Measurements from ENCODE around the gene KCTD16.

Gene KCTD16

DNA sequence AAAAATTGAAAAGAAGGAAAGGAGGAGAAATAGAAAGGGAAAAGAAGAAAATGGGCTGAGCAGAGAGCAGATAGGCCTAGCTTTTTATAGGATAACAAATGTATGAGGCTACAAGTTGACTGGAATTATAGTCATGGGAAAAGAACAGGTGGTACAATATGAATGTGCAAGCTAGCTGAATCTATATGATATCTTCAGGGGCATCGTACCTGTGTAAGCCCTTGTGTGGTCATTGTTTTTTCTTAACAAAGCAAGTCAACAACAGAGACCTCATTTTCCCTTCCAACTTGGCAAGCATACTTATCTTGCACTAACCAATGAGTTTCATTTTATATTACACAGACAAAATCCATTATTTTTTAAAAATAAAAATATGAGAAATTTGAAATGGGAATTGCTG is 259.2 kb downstream of the KCTD16 start:
- Histone ChIP-seq H3K36me3 (ENCODE audit: control insufficient read depth, insufficient read depth, low read length) (no peaks in the 10 kb centered on the region), H3K9me3 (ENCODE audit: control insufficient read depth, low read length) (no peaks in the 10 kb centered on the region), H3K4me3 (ENCODE audit: insufficient read depth, low read depth, low read length, poor library complexity, severe bottlenecking) (no peak overlapping the region), H3K27ac (ENCODE audit: insufficient read depth, low read length, poor library complexity, severe bottlenecking) (no peak overlapping the region), H3K4me1 (ENCODE audit: control insufficient read depth, insufficient read depth, low read length, poor library complexity, severe bottlenecking) (no peaks in the 10 kb centered on the region), H3K27me3 (replicated peaks; ENCODE audit: control insufficient read depth, insufficient read depth, low read length, poor library complexity, severe bottlenecking) (no peaks in the 10 kb centered on the region)
- DNase-seq: no peak

DNA sequence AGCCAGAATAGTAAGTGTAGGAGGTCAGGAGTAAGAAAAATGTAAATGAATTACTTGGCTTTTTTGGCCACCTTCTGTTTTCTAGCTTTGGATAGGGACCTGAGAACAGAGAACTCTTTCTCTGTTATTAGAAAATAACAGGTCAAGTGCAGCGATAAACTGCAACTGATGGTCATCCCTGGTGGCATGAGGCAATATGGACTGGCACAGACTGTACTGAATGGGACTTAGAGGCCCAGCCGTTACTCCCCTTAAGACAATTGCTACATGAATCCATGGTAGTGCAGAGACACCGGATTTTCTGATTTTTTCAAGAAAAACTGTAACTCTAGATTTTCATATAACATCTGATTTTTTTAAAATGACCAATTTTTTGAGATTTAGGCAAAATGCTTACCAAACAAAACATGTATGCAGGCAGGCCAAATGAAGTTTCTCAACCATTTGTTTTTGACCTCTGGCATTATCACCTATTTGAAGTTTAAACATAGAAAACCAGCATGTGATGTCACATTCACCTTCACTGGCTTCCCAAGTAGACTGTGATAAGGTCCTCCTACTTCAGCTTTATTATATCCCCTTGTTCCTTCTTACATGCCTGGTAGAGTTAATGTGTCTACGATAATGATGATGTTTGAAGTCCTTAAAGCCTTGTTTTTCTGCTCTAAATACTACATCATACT is 262.6 kb downstream of the KCTD16 start:
- Histone ChIP-seq H3K27ac (ENCODE audit: insufficient read depth, low read length, poor library complexity, severe bottlenecking) (no peak overlapping the region), H3K4me1 (ENCODE audit: control insufficient read depth, insufficient read depth, low read length, poor library complexity, severe bottlenecking) (no peaks in the 10 kb centered on the region), H3K36me3 (ENCODE audit: control insufficient read depth, insufficient read depth, low read length) (no peaks in the 10 kb centered on the region), H3K9me3 (ENCODE audit: control insufficient read depth, low read length) (no peaks in the 10 kb centered on the region), H3K4me3 (ENCODE audit: insufficient read depth, low read depth, low read length, poor library complexity, severe bottlenecking) (no peak overlapping the region), H3K27me3 (replicated peaks; ENCODE audit: control insufficient read depth, insufficient read depth, low read length, poor library complexity, severe bottlenecking) (no peaks in the 10 kb centered on the region)
- DNase-seq: no peak

DNA sequence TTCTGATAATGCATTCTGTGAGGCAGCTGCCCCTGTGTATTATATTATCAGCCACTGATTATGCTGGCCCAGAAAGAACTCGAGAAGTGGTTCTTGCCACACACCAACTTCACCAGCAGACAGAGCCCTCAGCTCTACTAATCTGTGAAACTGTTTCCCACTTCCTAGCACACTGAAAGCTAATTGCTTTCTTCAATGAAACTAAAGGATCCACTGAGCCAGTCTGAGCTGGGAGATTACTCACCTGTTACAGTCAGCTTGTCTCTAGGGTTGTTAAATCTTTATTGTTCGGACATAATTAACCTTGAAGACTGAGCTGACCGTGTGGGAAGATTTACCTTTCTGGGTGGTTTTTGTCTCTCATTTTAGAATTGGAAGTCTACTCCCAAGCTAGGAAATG is 263.2 kb downstream of the KCTD16 start:
- Histone ChIP-seq H3K4me3 (ENCODE audit: insufficient read depth, low read depth, low read length, poor library complexity, severe bottlenecking) (no peak overlapping the region), H3K36me3 (ENCODE audit: control insufficient read depth, insufficient read depth, low read length) (no peaks in the 10 kb centered on the region), H3K4me1 (ENCODE audit: control insufficient read depth, insufficient read depth, low read length, poor library complexity, severe bottlenecking) (no peaks in the 10 kb centered on the region), H3K9me3 (ENCODE audit: control insufficient read depth, low read length) (no peaks in the 10 kb centered on the region), H3K27me3 (replicated peaks; ENCODE audit: control insufficient read depth, insufficient read depth, low read length, poor library complexity, severe bottlenecking) (no peaks in the 10 kb centered on the region), H3K27ac (ENCODE audit: insufficient read depth, low read length, poor library complexity, severe bottlenecking) (no peak overlapping the region)
- DNase-seq: no peak

DNA sequence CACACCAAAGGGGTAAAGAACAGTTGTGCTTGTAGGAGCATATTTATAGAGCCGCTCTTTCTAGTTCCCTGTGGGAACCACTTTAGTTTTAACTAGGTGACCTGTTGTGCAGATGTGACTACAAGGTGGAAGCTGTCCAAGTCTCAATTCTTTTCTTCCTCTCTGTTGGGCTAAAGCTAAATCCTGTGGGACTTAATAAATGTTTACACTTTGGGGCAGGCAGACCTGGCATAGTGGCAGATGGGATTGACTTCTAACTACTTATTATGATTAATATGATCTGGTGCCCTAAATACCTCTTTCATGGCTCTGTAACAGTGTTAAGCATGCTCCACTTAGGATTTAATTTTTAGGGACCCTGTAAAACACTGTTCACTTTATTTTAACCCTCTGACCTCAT is 265.3 kb downstream of the KCTD16 start:
- DNase-seq: no peak

DNA sequence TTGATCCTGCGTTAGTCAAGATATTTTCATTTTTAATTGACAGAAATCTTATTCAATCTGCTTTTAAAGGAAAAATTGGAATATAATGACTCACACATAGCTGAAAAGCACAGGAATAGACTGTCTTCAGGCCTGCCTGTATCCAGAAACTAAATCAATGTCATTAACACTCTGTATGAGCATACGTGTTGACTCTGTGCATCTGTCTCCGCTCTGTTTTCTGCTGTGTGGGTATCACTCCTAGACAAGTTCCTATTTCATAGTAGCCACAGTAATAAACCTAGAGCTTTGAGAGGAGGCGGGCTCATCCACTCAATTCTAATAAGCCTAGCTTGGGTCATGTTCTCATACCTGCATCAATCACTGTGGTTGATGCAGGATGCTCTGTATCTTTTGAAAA is 267.6 kb downstream of the KCTD16 start:
- Histone ChIP-seq H3K4me3 (ENCODE audit: insufficient read depth, low read depth, low read length, poor library complexity, severe bottlenecking) (no peak overlapping the region), H3K36me3 (ENCODE audit: control insufficient read depth, insufficient read depth, low read length) (no peaks in the 10 kb centered on the region)
- no peak for DNase-seq

More for the DNA sequence above, 265.3 kb downstream of the KCTD16 start:
- no peak overlapping the region for H3K4me3 ChIP-seq (ENCODE audit: insufficient read depth, low read depth, low read length, poor library complexity, severe bottlenecking)
- no peaks in the 10 kb centered on the region for H3K4me1 ChIP-seq (ENCODE audit: control insufficient read depth, insufficient read depth, low read length, poor library complexity, severe bottlenecking)
- H3K27me3 ChIP-seq (replicated peaks; ENCODE audit: control insufficient read depth, insufficient read depth, low read length, poor library complexity, severe bottlenecking): no peaks in the 10 kb centered on the region
- no peaks in the 10 kb centered on the region for H3K9me3 ChIP-seq (ENCODE audit: control insufficient read depth, low read length)
- H3K27ac ChIP-seq (ENCODE audit: insufficient read depth, low read length, poor library complexity, severe bottlenecking): no peak overlapping the region
- no peaks in the 10 kb centered on the region for H3K36me3 ChIP-seq (ENCODE audit: control insufficient read depth, insufficient read depth, low read length)

DNA sequence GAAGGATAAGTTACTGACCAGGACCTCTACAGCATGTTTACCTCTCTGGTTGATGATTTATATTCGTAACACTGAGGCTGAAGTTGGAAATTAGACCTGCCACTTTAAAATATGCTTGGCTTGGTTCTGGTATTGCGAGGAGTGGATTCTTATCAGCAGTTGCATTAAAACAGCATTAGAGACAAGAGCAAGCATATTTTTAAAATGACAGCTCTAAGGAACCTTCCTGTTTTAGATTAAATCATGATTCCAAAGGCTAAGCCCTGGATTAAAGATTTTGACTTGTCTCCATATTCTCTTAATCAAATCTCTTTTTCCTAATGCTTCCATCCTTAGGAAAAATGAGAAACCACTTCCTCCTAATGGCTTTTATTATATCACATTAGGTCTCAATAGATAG is 277.8 kb downstream of the KCTD16 start:
- Histone ChIP-seq H3K27me3 (replicated peaks; ENCODE audit: control insufficient read depth, insufficient read depth, low read length, poor library complexity, severe bottlenecking) (no peaks in the 10 kb centered on the region), H3K36me3 (ENCODE audit: control insufficient read depth, insufficient read depth, low read length) (no peaks in the 10 kb centered on the region), H3K4me1 (ENCODE audit: control insufficient read depth, insufficient read depth, low read length, poor library complexity, severe bottlenecking) (no peaks in the 10 kb centered on the region), H3K4me3 (ENCODE audit: insufficient read depth, low read depth, low read length, poor library complexity, severe bottlenecking) (no peak overlapping the region), H3K9me3 (ENCODE audit: control insufficient read depth, low read length) (no peaks in the 10 kb centered on the region), H3K27ac (ENCODE audit: insufficient read depth, low read length, poor library complexity, severe bottlenecking) (no peak overlapping the region)
- no peak for DNase-seq

More for the DNA sequence above, 267.6 kb downstream of the KCTD16 start:
- Histone ChIP-seq H3K4me1 (ENCODE audit: control insufficient read depth, insufficient read depth, low read length, poor library complexity, severe bottlenecking) (no peaks in the 10 kb centered on the region), H3K27me3 (replicated peaks; ENCODE audit: control insufficient read depth, insufficient read depth, low read length, poor library complexity, severe bottlenecking) (no peaks in the 10 kb centered on the region), H3K9me3 (ENCODE audit: control insufficient read depth, low read length) (no peaks in the 10 kb centered on the region), H3K27ac (ENCODE audit: insufficient read depth, low read length, poor library complexity, severe bottlenecking) (no peak overlapping the region)

DNA sequence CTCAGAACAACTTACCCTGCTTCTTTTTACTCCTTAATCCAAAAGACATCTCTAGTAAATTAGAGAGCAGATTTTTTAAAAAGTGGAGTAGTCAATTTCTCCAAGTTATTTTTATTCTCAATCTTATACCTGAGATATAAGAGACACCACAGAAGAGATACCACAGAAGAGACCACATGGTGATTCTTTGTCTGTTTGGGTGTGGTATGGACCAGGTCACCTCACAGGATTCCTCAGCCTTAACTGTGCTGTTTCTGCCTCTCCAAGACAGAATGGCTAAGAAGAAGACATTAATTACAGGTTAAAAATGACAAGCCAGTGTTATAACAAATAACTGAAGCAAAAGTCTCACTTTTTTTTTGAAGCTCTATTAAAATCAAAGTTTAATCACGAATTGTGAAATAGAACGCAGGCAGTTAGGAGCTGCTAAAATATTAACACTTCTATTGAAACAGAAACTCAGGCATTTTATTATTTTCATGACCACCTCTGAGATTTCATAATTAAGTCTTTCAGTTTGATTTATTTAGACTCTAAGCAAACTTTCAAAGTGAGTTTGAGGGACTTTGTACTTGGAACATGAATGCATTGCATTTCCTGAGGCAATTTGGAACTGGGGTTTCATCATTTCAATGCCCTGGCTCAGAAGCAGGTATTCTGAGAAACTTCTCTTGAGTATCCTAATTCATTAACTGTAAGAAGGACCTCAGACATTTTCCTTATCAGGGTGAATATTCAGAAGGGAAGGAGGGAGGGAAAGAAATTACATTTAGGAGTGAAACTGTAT is 280.7 kb downstream of the KCTD16 start:
- DNase-seq: no peak
- Histone ChIP-seq H3K9me3 (ENCODE audit: control insufficient read depth, low read length) (no peaks in the 10 kb centered on the region), H3K27ac (ENCODE audit: insufficient read depth, low read length, poor library complexity, severe bottlenecking) (no peak overlapping the region), H3K27me3 (replicated peaks; ENCODE audit: control insufficient read depth, insufficient read depth, low read length, poor library complexity, severe bottlenecking) (no peaks in the 10 kb centered on the region), H3K4me1 (ENCODE audit: control insufficient read depth, insufficient read depth, low read length, poor library complexity, severe bottlenecking) (no peaks in the 10 kb centered on the region), H3K36me3 (ENCODE audit: control insufficient read depth, insufficient read depth, low read length) (no peaks in the 10 kb centered on the region), H3K4me3 (ENCODE audit: insufficient read depth, low read depth, low read length, poor library complexity, severe bottlenecking) (no peak overlapping the region)

DNA sequence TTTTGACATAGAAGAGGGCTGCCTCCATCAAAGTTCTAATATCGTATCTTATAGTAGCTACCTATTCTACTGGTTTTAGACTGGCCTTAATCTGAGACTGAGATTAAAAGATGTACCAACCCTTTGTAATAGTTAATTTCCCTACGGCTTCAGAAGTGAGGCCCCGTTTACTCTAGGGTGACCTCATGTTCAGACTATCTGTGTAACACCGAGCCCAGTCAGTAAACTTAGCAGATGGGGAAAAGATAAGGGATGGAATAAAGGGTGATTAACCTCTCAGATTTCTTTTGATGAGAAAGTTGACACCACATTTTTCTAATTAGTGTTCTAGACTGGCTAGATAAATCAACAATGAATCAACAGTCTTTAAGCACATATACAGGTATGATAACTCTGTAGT is 283.1 kb downstream of the KCTD16 start:
- DNase-seq: no peak

DNA sequence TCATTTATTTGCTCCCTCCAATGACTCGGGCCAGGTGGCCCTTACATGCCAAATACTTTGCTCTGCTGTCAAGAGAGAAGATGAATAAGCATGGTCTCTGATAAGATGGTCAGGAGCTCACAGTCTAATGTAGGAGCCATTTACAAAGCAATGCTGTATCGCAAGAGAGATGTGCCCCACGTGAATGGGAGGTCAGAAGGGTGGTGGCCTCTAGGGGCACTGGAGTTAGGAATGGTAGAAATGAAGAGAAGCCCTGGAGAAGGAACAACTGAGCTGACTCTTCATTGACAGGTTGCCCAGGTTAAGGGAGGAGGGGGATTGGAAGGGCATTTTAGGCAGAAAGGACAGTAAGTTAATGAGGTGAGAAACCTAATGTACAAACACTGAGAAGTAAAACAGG is 286.5 kb downstream of the KCTD16 start:
- Histone ChIP-seq H3K36me3 (ENCODE audit: control insufficient read depth, insufficient read depth, low read length) (no peaks in the 10 kb centered on the region), H3K27me3 (replicated peaks; ENCODE audit: control insufficient read depth, insufficient read depth, low read length, poor library complexity, severe bottlenecking) (no peaks in the 10 kb centered on the region), H3K4me3 (ENCODE audit: insufficient read depth, low read depth, low read length, poor library complexity, severe bottlenecking) (no peak overlapping the region), H3K9me3 (ENCODE audit: control insufficient read depth, low read length) (no peaks in the 10 kb centered on the region), H3K27ac (ENCODE audit: insufficient read depth, low read length, poor library complexity, severe bottlenecking) (no peak overlapping the region), H3K4me1 (ENCODE audit: control insufficient read depth, insufficient read depth, low read length, poor library complexity, severe bottlenecking) (no peaks in the 10 kb centered on the region)
- no peak for DNase-seq

More for the DNA sequence above, 283.1 kb downstream of the KCTD16 start:
- no peaks in the 10 kb centered on the region for H3K27me3 ChIP-seq (replicated peaks; ENCODE audit: control insufficient read depth, insufficient read depth, low read length, poor library complexity, severe bottlenecking)
- no peak overlapping the region for H3K4me3 ChIP-seq (ENCODE audit: insufficient read depth, low read depth, low read length, poor library complexity, severe bottlenecking)
- H3K27ac ChIP-seq (ENCODE audit: insufficient read depth, low read length, poor library complexity, severe bottlenecking): no peak overlapping the region
- H3K36me3 ChIP-seq (ENCODE audit: control insufficient read depth, insufficient read depth, low read length): no peaks in the 10 kb centered on the region
- H3K9me3 ChIP-seq (ENCODE audit: control insufficient read depth, low read length): no peaks in the 10 kb centered on the region
- no peaks in the 10 kb centered on the region for H3K4me1 ChIP-seq (ENCODE audit: control insufficient read depth, insufficient read depth, low read length, poor library complexity, severe bottlenecking)

DNA sequence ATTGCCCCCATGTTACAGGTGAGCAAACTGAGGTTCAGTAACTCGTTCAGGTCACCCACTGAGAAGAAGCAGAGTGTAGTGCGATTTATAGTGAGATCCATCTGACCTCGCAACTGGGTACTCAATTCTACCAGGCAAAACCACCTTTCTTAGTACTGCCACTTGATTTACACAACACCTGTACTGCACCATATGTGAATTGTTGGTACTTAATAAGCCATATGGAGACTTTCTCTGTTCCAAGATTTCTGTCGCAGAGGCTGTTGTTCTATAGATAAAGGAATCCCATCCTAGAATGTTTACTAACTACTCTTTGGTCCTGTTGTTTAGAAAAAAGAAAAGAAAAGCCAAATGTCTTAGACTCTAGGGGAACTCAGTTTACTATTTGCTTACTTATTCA is 287.5 kb downstream of the KCTD16 start:
- no peaks in the 10 kb centered on the region for H3K27me3 ChIP-seq (replicated peaks; ENCODE audit: control insufficient read depth, insufficient read depth, low read length, poor library complexity, severe bottlenecking)
- no peaks in the 10 kb centered on the region for H3K9me3 ChIP-seq (ENCODE audit: control insufficient read depth, low read length)
- no peak overlapping the region for H3K27ac ChIP-seq (ENCODE audit: insufficient read depth, low read length, poor library complexity, severe bottlenecking)
- no peak for DNase-seq
- H3K4me3 ChIP-seq (ENCODE audit: insufficient read depth, low read depth, low read length, poor library complexity, severe bottlenecking): no peak overlapping the region
- no peaks in the 10 kb centered on the region for H3K36me3 ChIP-seq (ENCODE audit: control insufficient read depth, insufficient read depth, low read length)
- H3K4me1 ChIP-seq (ENCODE audit: control insufficient read depth, insufficient read depth, low read length, poor library complexity, severe bottlenecking): no peaks in the 10 kb centered on the region
